ENCODE data around the gene CBX8.

GRCh38 chr17:79845601-79845949 lies 48.7 kb upstream of the CBX8 start:
- TF ChIP-seq ELF4 (IDR thresholded peaks at IDR 0.05) (no peak), FOXM1 (IDR thresholded peaks at IDR 0.05; ENCODE audit: borderline replicate concordance) (no peak), SP1 (IDR thresholded peaks at IDR 0.05) (no peak), NFRKB (IDR thresholded peaks at IDR 0.05) (no peak), ARNT (IDR thresholded peaks at IDR 0.05) (no peak), BHLHE40 (IDR thresholded peaks at IDR 0.05; ENCODE audit: borderline replicate concordance) (no peak), TARDBP (IDR thresholded peaks at IDR 0.05) (no peak)
